GM21723 (cell line): ENCODE measurements around the gene GTF2H4.
"Not testable (repeated sequence)": the region's sequence is repeated elsewhere in the genome, so short reads cannot be mapped to it uniquely, and the experiment has no call there.

Experiments used
- ATAC-seq: cut with Tn5 transposase; IDR thresholded peaks from one replicate; pipeline ENCODE4 v1.9.1; 2021; ENCODE audit warnings: mild to moderate bottlenecking, moderate library complexity; ENCODE audit not compliant: unreplicated experiment

GTF2H4 gene

DNA sequence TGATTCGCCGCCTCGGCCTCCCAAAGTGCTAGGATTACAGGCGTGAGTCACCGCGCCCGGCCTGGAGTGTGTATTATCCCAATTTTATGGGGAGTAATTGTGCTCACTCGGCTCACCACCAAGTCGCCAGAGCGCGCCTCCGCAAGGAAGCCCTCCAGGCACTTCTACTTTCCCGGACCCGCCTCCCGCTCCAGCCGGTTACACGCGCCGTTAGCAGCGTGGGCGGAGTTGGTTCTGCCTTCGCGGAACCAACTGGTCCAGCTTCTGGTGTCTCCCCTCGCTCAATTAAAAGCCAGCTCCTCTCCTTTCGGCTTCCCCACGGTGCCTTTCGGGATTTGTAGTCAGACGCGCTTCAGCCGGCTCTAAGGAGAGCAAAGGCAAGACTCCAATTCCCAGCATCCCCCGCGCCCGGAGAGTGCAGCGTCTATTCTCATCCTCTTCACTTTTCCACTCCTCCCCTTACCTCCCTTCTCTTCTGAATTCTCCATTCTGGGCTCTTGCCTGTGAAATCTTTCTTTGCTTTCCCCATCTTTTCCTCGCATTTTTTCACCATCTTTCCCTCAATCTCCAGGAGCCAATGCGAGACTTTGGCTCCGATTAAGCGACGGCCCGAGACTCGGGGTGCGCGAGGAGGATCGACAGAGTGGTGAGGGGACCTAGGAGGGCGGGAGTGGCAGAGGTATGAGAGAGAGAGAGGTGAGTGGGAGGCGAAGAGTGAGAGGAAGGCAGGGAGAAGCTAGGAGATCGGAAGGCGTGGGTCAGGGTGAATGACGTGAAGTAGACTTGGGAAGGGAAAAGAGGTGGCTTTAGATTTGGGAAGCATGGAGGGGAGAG, at the start of gene GTF2H4:
Gene GTF2H4, plus strand, starts transcription at position 450 of the 834 bp plus-strand sequence.
- peak; percentile 93 for ATAC-seq

DNA sequence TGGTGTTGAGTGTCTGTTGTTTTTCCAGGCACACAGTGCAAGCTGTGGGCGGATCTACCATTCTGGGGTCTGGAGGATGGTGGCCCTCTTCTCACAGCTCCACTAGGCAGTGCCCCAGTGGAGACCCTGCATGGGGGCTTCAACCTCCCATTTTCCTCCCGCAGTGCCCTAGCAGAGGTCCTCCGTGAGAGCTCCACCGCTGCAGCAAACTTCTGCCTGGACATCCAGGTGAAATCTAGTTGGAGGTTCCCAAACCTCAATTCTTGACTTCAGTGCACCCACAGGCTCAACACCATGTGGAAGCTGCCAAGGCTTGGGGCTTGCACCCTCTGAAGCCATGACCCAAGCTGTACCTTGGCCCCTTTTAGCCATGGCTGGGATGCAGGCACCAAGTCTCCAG, 48.3 kb upstream of the GTF2H4 start:
- not testable (repeated sequence) for ATAC-seq

DNA sequence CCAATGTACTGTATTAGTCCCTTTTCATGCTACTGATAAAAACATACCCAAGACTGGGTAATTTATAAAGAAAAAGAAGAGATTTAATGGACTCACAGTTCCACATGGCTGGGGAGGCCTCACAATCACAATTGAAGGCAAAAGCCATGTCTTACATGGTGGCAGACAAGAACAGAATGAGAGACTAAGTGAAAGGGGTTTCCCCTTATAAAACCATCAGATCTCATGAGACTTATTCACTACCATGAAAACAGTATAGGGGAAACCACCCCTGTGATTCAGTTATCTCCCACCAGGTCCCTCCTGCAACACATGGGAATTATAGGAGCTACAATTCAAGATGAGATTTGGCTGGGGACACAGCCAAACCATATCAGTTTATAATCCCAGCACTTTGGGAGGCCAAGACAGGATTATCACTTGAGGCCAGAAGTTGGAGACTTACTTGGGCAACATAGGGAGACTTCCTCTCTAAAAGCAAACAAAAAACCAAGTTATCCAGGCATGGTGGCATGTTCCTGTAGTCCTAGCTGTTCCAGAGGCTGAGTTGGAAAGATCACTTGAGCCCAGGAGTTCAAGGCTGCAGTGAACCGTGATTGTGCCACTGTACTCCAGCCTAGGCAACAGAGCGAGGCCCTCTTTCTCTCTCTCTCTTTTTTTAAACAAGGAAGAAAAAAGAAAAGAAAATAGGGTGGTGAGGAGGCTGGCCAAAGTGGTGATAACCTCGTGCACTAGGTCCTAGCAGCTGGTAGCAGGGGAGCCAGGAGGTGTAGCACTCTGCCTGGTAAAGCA, 46.6 kb upstream of the GTF2H4 start:
- ATAC-seq: no peak

DNA sequence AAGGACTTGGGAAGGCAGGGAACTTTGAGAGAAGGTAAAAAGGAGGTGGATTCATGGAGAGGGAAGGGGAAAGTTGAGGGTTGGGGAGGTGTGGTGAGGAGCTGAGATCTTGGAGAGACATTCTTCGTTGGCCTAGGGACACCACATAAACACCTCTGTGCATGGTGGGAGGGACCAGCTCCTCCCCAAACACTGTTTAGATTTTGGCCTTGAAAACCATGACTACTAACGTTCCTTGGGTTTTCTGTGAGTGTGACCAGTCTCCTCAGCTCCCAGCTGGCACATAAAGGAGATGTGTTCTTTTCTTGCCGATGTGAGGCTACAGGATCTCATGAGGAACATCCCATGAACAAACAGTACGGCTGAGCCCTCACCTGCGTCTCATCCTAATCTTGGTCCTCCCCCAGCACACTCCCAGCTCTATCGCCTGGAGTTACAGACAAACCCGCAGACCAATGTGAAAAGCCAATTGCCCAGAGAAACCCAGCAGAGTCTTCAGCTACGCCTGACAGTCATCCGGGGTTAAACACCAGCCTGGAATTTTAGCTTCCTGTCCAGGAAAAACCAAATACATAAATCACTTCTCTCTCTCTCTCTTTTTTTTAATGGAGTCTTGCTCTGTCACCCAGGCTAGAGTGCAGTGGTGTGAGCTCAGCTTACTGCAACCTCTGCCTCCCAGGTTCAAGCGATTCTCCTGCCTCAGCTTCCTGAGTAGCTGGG, 45.7 kb upstream of the GTF2H4 start:
- ATAC-seq: no peak

DNA sequence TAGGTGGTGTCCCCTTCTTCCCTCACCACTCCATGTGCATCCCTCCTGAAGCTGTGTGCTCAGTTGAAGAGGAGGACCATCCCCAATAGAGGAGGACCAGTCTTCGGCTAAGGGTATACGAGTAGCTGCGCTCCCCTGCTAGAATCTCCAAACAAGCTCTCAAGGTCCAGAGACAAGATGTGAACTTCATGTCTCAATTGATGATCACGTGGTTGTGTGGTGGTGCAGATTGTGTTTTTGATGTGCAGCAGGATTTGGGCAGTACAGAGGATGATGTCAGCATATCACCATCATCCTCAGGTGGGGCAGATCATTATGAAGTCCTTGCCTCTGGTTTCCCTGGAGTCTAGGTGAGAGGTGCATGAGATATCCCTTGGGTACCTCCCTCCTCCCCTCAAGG, 43.7 kb upstream of the GTF2H4 start:
- no peak for ATAC-seq

DNA sequence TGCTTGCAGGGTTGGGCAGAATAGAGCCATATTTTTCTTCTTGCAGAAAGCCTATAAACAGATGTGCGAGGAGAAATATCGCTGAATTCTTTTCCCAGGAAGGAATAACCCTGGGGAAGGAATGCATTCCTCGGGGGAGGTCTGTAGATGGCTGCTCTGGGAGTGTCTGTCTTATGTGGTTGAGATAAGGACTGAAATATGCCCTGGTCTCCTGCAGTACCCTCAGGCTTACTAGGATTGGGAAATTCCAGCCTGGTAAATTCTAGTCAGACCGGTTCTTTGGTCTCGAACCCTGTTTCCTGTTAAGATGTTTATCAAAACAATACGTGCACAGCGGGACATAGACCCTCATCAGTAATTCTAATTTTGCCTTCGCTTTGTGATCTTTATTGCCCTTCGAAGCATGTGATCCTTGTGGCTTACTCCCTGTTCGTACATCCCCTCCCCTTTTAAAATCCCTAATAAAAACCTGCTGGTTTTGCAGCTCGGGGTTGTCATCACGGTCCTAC, 38.7 kb upstream of the GTF2H4 start:
- not testable (repeated sequence) for ATAC-seq

DNA sequence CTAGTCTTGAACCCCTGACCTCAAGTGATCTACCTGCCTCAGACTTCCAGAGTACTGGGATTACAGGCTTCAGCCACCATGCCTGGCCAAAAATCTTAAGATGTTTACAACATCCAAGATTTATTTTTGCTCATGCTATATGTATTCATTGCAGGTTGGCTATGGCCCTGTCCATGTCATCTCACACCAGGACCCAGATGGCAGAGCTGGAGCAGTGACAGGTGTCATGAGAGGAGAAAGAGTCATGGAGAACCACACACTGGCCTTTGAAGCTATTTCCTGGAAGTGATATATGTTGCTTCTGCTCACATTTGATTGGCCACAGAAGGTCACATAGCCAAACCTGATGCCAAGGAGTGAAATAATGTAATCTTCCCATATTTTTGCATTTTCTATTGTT, 37.5 kb upstream of the GTF2H4 start:
- no peak for ATAC-seq

DNA sequence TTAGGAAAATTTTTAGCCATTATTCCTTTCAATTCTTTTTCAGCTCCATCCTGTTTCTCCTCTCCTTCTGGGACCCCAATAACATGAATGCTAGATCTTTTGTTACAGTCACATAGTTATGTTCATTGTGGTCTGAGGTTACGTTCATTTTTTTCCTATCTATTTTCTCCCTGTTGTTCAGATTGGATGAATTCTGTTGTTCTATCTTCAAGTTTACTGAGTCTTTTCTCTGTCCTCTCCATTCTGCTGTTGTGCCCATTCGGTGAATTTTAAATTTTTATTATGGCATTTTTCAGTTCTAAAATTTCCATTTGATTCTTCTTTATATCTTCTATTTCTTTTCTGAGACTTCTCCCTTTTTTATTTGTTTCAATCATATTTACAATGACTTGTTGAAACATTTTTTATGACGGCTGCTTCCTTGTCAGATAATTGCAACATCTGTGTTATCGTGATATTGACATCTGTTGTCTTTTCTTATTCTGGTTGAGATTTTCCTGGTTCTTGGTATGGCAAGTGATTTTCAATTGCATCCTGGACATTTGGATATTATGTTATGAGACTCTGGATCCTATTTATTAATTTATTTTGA, 36.3 kb upstream of the GTF2H4 start:
- no peak for ATAC-seq

DNA sequence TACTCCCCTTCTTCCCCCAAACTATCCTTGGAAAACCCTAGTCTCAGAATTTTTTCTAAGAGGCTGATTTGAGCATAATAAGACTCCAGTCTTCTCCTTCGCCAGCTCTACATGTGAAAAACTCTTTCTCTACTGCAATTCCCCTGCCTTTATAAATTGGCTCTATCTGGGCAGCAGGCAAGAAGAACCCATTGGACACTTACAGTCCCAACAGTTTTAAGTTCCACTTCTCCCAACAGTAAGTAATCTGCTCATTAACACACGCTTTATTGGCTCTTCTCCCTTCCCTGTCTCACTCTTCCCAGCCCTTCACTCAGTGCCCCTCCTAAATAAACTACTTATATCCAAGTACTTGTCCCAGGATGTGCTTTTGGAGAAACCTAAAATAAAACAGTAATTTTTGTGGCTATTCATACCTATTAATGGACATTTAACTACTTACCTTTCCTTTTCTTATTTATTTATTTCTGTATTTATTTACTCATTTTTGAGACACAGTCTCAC, 34.8 kb upstream of the GTF2H4 start:
- ATAC-seq: no peak

DNA sequence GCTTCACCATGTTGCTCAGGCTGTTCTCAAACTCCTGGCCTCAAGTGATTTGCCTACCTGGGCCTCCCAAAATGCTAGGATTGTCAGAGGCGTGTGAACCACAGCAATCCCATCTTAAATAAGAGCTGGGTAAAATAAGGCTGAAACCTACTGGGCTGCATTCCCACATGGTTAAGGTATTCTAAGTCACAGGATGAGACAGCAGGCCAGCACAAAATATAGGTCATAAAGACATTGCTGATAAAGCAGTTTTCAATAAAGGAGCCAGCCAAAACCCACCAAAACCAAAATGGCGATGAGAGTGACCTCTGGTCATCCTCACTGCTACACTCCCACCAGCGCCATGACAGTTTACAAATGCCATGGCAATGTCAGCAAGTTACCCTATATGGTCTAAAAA, 34.2 kb upstream of the GTF2H4 start:
- ATAC-seq: not testable (repeated sequence)

DNA sequence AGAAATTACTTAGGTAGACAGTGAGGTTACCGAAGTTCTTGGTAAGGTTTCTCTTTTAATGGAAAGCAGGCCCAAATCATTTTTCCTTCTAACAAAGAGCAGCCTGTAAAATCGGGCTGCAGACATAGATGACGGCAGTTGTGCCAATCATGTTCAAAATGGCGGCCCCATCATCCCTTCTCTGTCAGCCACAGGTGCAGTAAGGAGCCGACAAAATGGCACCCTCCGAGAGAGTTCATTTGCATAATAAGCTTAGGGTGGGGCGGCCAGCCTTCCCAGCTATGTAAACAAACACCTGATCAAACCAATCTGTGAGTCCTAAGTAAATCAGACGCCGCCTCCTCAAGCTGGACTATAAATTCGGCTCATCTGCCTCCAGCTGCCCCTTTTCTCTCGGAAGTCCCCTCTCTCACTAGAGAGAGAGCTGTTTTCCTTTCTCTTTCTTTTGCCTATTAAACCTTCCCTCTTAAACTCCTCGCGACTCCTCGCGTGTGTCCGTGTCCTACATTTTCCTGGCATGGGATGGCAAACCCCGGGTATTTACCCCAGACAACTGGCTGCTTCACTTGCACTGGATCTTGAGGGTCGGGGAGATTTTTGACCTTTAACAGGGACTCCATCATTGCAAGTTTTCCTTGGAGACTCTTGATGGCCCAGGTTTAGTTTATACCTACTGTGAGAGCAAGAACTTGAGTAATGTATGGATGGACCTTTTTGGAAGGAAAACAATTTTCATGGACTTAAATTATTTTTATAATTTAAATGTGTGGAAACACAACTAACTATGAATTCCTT, 32.6 kb upstream of the GTF2H4 start:
- no peak for ATAC-seq

DNA sequence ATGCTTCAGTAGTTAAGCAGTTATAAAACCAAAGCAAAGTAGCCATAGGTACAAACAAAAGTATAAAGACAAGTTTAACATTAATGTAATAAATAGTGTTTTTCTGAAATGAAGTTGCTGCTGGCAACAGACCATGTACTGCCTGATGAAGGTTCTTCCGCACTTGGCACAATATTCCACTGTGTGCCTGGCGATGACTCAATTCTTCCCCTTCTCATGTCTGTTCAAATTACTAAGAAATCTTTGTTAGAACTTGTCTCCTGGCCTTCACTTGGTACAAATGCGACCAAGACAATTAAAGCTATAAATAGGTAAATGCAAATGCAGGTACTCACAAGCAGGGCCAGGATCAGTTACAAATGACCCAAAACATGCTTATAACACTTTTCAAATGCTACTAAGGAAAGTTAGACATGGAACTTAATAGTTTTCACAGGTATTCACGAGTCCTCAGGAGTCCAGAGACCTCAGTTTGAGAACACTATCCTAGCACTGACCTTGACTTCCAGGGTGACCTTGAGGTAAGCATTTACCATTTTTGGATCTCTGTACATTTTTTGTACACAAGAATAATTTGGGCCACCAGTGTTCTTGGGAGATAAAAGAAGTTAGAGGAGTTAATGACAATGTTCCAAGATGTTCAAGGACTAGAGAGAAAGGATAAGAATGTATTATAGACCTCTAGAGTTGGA, 31.8 kb upstream of the GTF2H4 start:
- ATAC-seq: no peak

DNA sequence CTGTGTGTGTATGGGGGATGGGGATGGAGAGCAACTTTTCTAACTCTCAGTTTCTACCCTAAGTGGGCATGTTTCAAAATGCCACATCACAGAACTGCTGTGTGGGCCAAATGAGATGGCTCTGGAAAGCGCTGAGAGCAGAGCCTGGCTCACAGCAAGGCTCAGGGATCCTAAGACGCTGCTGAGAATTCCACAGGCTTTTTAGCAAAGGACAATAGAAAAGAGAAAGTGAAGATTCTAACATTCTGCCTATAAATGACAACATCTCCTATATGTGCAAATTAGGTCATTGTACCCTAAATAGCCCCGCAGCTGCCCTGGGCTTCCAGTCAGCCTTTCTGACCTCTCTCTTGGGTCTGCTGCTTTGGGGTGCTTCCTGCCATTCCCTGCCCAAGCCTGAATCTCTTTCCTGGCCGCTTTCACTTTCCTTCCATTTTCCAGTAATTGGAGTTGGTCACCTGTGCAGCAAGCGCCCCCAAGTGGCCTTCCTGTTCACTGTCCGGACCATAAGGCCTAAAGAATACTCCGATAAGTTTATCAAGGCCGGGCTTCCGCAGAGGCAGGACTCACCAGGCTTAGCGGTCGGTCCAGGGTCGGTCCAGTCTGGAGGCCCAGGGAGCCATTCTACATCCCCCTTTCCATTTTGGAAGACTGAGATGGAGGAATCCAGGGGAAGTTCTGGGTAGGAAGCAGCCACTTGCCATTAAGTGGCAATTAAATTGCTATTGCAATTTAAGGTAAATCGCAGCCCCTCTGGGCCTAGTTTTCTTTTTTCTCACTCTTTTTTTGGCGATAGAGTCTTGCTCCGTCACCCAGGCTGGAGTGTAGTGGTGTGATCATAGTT, 30.4 kb upstream of the GTF2H4 start:
- ATAC-seq: no peak

DNA sequence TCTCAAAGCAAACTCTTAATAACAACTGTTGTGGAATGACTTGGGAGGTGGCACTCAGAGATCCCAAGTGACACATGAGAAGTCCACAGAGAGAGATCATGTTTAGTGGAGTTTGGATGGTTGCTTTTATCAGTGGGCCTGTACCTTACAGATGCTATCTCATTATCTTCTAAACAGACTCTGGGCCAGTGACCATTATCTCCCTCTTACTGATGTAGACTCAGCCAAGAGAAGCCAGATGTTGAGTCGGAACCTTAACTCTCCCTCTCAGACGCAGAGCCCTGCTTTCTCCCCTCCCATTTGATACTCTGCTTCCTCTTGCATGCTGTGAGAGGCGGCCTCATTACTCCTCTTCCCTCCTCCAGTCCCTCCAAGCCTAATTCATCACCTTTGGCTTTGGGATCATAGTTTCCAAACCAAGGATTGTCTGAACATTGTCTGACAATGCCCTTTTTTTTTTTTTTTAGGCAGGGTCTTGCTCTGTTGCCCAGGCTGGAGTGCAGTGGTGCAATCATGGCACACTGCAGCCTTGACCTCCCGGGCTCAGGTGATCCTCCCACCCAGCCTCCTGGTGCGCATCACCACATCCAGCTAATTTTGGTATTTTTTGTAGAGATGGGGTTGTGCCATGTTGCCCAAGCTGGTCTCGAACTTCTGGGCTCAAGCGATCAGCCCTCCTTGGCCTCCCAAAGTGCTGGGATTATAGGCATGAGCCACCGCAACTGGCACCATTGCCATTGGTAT, 28.2 kb upstream of the GTF2H4 start:
- no peak for ATAC-seq

DNA sequence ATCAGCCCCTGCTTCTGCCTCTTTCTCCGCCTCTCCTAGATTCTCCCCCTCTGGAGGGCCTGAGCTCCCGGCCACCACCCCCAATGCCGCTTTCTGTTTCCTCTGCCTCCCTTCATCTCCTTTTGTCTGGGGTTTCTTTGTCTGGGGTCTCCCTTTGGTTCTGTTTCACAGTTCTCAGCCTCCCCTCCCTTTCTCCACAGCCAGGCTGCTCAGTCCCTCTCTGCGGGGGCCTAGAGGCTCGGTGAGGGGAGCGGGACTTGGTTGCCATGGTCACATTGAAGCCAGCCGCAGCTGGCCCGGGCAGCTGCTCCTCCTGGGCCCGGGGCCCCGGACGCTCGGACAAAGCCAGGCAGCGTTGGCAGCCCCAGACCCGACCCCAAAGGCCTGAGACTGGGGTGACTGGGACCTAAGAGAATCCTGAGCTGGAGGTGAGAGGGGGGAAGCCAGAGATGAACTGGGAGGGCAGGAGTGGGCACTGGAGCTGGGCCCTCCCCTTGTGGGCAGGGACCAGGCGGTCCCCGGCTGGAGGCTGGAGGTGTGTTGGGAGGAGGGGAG, 27.2 kb upstream of the GTF2H4 start:
- ATAC-seq: no peak

DNA sequence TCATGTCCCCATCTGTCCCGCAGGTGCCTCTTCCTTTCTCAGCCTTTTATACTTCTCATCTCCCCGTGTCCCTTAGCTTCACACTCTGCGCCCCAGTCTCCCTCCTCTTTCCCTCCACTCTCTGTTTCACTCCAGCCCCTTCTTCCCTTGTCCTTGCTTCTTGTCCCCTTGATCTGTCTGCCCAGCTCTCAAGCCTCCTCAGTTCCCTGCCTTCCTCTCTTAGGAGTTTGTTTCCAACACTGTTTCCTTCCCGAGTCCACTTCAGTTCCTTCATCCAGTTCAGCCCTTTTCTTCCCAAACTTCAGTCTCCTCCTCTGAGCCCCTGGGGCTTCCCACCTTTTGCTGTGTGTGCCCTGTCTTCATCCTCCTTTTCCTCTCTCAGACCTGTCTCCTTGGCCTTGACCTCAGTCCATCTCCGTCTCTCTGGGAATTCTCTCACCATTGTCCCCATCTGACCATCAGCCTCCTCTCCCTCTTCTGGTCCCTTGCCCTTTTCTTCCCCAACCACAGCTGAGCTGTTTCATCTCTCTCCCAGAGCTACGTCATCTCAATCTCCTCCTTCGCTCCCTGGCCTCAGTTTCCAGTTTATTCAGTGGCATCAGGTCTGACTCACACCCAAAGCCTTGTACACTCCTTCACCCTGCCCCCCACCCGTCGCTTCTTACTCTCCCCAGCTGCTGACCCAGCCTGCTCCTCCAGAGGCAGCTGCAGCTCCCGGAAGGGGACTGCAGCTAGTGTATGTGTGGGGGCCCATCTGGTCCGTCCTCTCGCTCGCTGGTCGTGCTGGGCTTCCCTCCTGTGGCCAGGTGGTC, 26.4 kb upstream of the GTF2H4 start:
- no peak for ATAC-seq
